ENCODE results near the gene RBM19. TPM values are rescaled to one million over a fixed set of nuclear protein-coding genes. Genes with fewer than 3 reads are reported as not detected.

RBM19 gene
- total and polyA plus RNA-seq, 4 donors, result 7.9 to 18.7 (median 9.0) TPM

- H3K9ac ChIP-seq (ENCODE audit: low read depth in 1 of 2, low read length in 2 of 2), result no peak overlapping the region
- no peaks in the 10 kb centered on the region for H3K9me3 ChIP-seq (ENCODE audit: control insufficient read depth in 4 of 4, low read length in 3 of 4)
- no peak for DNase-seq (ENCODE audit: low spot score)
- H3K36me3 ChIP-seq (ENCODE audit: control insufficient read depth in 4 of 4, insufficient read depth in 3 of 4, low read depth in 1 of 4, low read length in 3 of 4), result peaks cover 0 to 5% (median 3%) of the 10 kb centered on the region in 4 donors
- H3K27ac ChIP-seq (ENCODE audit: low read depth in 1 of 2, low read length in 2 of 2), result no peak overlapping the region
- no peak overlapping the region for H3K4me3 ChIP-seq (ENCODE audit: low read depth in 1 of 3, low read length in 3 of 3)
- TF ChIP-seq FOXA1 (IDR thresholded peaks at IDR 0.05), result no peak
- no peak for TF ChIP-seq ZBTB33 (IDR thresholded peaks at IDR 0.05)
- H3K27me3 ChIP-seq (ENCODE audit: control insufficient read depth in 4 of 4, insufficient read depth in 4 of 4, low read length in 3 of 4), result no peaks in the 10 kb centered on the region
- H3K4me1 ChIP-seq (ENCODE audit: control insufficient read depth in 4 of 4, insufficient read depth in 4 of 4, low read length in 3 of 4), result no peaks in the 10 kb centered on the region
- WGBS, result 98% methylated on average over 7 of the region's 7 CpGs
Measured at GRCh38 chr12:113895176-113895575, 70.9 kb downstream of the RBM19 start.

- DNase-seq (ENCODE audit: low spot score), result no peak
- no peak for TF ChIP-seq HNF4A (conservative IDR thresholded peaks at IDR 0.05)
- Histone ChIP-seq H3K27ac (ENCODE audit: low read depth in 1 of 2, low read length in 2 of 2) (no peak overlapping the region), H3K36me3 (ENCODE audit: control insufficient read depth in 4 of 4, insufficient read depth in 3 of 4, low read depth in 1 of 4, low read length in 3 of 4) (peaks cover 0 to 5% (median 3%) of the 10 kb centered on the region in 4 donors), H3K4me1 (ENCODE audit: control insufficient read depth in 4 of 4, insufficient read depth in 4 of 4, low read length in 3 of 4) (no peaks in the 10 kb centered on the region), H3K9ac (ENCODE audit: low read depth in 1 of 2, low read length in 2 of 2) (no peak overlapping the region), H3K27me3 (ENCODE audit: control insufficient read depth in 4 of 4, insufficient read depth in 4 of 4, low read length in 3 of 4) (no peaks in the 10 kb centered on the region), H3K4me3 (ENCODE audit: low read depth in 1 of 3, low read length in 3 of 3) (no peak overlapping the region), H3K9me3 (ENCODE audit: control insufficient read depth in 4 of 4, low read length in 3 of 4) (no peaks in the 10 kb centered on the region)
- 96% methylated on average over 5 of the region's 5 CpGs for WGBS
Measured at GRCh38 chr12:113894697-113895096, 71.4 kb downstream of the RBM19 start.

- Histone ChIP-seq H3K4me1 (ENCODE audit: control insufficient read depth in 4 of 4, insufficient read depth in 4 of 4, low read length in 3 of 4) (no peaks in the 10 kb centered on the region), H3K9me3 (ENCODE audit: control insufficient read depth in 4 of 4, low read length in 3 of 4) (no peaks in the 10 kb centered on the region), H3K9ac (ENCODE audit: low read depth in 1 of 2, low read length in 2 of 2) (no peak overlapping the region), H3K36me3 (ENCODE audit: control insufficient read depth in 4 of 4, insufficient read depth in 3 of 4, low read depth in 1 of 4, low read length in 3 of 4) (peaks cover 0 to 4% (median 2%) of the 10 kb centered on the region in 4 donors), H3K27me3 (ENCODE audit: control insufficient read depth in 4 of 4, insufficient read depth in 4 of 4, low read length in 3 of 4) (no peaks in the 10 kb centered on the region), H3K27ac (ENCODE audit: low read depth in 1 of 2, low read length in 2 of 2) (no peak overlapping the region), H3K4me3 (ENCODE audit: low read depth in 1 of 3, low read length in 3 of 3) (no peak overlapping the region)
- TF ChIP-seq RXRA (IDR thresholded peaks at IDR 0.05), result no peak
- TF ChIP-seq ZBTB33 (IDR thresholded peaks at IDR 0.05), result no peak
- TF ChIP-seq ATF3 (IDR thresholded peaks at IDR 0.05), result no peak
- TF ChIP-seq GABPA (IDR thresholded peaks at IDR 0.05 in 1 of 2, conservative IDR thresholded peaks at IDR 0.05 in 1 of 2), result no peak
- TF ChIP-seq FOXA1 (IDR thresholded peaks at IDR 0.05), result no peak
- TF ChIP-seq MAX (IDR thresholded peaks at IDR 0.05), result no peak
- no peak for TF ChIP-seq EGR1 (IDR thresholded peaks at IDR 0.05; ENCODE audit: low read depth in 2 of 2)
- TF ChIP-seq REST (IDR thresholded peaks at IDR 0.05), result no peak
- no peak for TF ChIP-seq CTCF (IDR thresholded peaks at IDR 0.05; ENCODE audit: low read depth, low read length, missing input control)
- TF ChIP-seq NR2F2 (IDR thresholded peaks at IDR 0.05), result no peak
- no peak for TF ChIP-seq JUND (IDR thresholded peaks at IDR 0.05)
- no peak for TF ChIP-seq TAF1 (conservative IDR thresholded peaks at IDR 0.05)
- no peak for TF ChIP-seq SP1 (IDR thresholded peaks at IDR 0.05)
- TF ChIP-seq HNF4G (IDR thresholded peaks at IDR 0.05), result no peak
- WGBS, result 98% methylated on average over 8 of the region's 8 CpGs
- no peak for DNase-seq (ENCODE audit: low spot score)
Measured at GRCh38 chr12:113893221-113893620, 72.9 kb downstream of the RBM19 start.
